Measurements from ENCODE around the gene BIRC2.
A peak's percentile ranks its signal among the peaks of the same experiment; 100 is the strongest.

The BIRC2 gene

DNA sequence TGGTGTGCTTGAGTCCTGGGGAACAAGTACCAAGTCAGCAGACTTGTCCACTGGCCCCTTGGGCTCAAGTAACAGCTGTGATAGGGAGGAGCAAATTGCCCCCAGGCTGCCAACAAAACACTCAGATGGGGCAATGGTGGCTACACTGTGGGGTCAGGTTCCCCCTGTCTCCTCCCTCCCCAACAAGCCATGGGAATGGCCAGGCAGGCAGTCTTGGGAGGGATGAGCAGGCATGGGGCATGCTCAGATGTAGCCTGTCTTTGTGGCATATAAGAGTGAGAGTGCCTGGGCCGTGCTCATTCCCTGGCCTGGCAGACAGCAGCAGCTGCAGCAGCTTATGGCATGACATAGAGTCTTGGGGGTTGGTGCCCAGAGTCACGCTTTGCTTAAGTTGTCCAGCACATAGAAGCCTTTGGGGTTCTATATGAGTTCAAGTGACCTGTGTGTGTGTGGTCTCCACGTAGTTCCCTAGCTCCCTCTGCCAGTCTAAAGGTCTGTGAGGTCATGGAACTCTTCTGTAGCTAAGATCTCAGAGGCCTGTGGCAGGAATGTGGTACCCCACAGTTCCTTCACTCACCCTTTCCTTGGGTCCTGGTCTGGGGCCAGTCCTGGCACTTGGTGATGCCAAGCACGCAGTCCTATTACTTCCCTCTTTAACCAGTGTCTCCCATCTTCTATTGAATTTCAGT is 44.7 kb downstream of the BIRC2 start:
- TF ChIP-seq, protein P1, sequence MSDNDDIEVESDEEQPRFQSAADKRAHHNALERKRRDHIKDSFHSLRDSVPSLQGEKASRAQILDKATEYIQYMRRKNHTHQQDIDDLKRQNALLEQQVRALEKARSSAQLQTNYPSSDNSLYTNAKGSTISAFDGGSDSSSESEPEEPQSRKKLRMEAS (IDR thresholded peaks at IDR 0.05; ENCODE audit: low read depth, low read length): no peak
- TF ChIP-seq, protein P2, sequence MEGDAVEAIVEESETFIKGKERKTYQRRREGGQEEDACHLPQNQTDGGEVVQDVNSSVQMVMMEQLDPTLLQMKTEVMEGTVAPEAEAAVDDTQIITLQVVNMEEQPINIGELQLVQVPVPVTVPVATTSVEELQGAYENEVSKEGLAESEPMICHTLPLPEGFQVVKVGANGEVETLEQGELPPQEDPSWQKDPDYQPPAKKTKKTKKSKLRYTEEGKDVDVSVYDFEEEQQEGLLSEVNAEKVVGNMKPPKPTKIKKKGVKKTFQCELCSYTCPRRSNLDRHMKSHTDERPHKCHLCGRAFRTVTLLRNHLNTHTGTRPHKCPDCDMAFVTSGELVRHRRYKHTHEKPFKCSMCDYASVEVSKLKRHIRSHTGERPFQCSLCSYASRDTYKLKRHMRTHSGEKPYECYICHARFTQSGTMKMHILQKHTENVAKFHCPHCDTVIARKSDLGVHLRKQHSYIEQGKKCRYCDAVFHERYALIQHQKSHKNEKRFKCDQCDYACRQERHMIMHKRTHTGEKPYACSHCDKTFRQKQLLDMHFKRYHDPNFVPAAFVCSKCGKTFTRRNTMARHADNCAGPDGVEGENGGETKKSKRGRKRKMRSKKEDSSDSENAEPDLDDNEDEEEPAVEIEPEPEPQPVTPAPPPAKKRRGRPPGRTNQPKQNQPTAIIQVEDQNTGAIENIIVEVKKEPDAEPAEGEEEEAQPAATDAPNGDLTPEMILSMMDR (IDR thresholded peaks at IDR 0.05; ENCODE audit: low read depth, low read length): peak; percentile 0

GRCh38 chr11:102393272-102393730 is 46.3 kb downstream of the BIRC2 start:
- peak; percentile 5 for DNase-seq (ENCODE audit: low read depth)
- H3K4me3 ChIP-seq (ENCODE audit: low read depth, low read length): no peak overlapping the region
- TF ChIP-seq POLR2A (IDR thresholded peaks at IDR 0.05; ENCODE audit: extremely low read depth, insufficient read length) (no peak), MYC (IDR thresholded peaks at IDR 0.05; ENCODE audit: low read depth, low read length) (no peak)
- TF ChIP-seq, protein P1 (IDR thresholded peaks at IDR 0.05; ENCODE audit: low read depth, low read length): no peak
- TF ChIP-seq, protein P2 (IDR thresholded peaks at IDR 0.05; ENCODE audit: low read depth, low read length): no peak

More for the DNA sequence above, 44.7 kb downstream of the BIRC2 start:
- peak; percentile 8 for DNase-seq (ENCODE audit: low read depth)
- H3K4me3 ChIP-seq (ENCODE audit: low read depth, low read length): no peak overlapping the region

GRCh38 chr11:102395720-102396393 is 48.8 kb downstream of the BIRC2 start:
- TF ChIP-seq, protein P2 (IDR thresholded peaks at IDR 0.05; ENCODE audit: low read depth, low read length): no peak
- TF ChIP-seq, protein P1 (IDR thresholded peaks at IDR 0.05; ENCODE audit: low read depth, low read length): no peak
- no peak for TF ChIP-seq POLR2A (IDR thresholded peaks at IDR 0.05; ENCODE audit: extremely low read depth, insufficient read length)
- no peak for TF ChIP-seq MYC (IDR thresholded peaks at IDR 0.05; ENCODE audit: low read depth, low read length)
- no peak for DNase-seq (ENCODE audit: low read depth)
- no peak overlapping the region for H3K4me3 ChIP-seq (ENCODE audit: low read depth, low read length)

- TF ChIP-seq, protein P2 (IDR thresholded peaks at IDR 0.05; ENCODE audit: low read depth, low read length): no peak
- no peak for TF ChIP-seq POLR2A (IDR thresholded peaks at IDR 0.05; ENCODE audit: extremely low read depth, insufficient read length)
- no peak for DNase-seq (ENCODE audit: low read depth)
Measured at GRCh38 chr11:102396708-102397563, 49.9 kb downstream of the BIRC2 start.

DNA sequence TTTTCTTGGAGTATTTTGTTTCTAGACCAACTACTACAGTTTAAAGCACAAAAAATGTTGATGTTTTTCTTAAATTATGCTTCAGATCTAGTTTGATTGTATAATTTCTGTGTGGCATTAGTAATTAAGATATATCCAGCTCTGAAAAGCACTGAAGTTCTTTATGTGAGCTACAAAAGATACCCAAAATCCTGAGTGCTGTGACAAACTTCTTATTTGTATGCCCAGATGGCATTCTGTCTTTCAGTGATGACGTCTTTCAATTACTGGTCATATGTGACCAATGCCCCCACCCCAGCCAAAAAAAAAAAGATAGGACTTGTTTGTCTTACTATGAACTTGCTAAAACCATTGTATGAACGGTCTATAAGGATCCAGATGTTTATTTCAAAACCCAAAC is 51.3 kb downstream of the BIRC2 start:
- DNase-seq (ENCODE audit: low read depth): no peak
- H3K4me3 ChIP-seq (ENCODE audit: low read depth, low read length): no peak overlapping the region
- TF ChIP-seq POLR2A (IDR thresholded peaks at IDR 0.05; ENCODE audit: extremely low read depth, insufficient read length): no peak
- TF ChIP-seq, protein P1 (IDR thresholded peaks at IDR 0.05; ENCODE audit: low read depth, low read length): no peak
- no peak for TF ChIP-seq MYC (IDR thresholded peaks at IDR 0.05; ENCODE audit: low read depth, low read length)
- TF ChIP-seq, protein P2 (IDR thresholded peaks at IDR 0.05; ENCODE audit: low read depth, low read length): no peak

More at GRCh38 chr11:102396708-102397563, 49.9 kb downstream of the BIRC2 start:
- no peak overlapping the region for H3K4me3 ChIP-seq (ENCODE audit: low read depth, low read length)

Data from NB4 (cell line).